ENCODE results near the gene KIR2DL4.

- TF ChIP-seq CTCF (IDR thresholded peaks at IDR 0.05), result no peak
- no peak for TF ChIP-seq EP300 (IDR thresholded peaks at IDR 0.05; ENCODE audit: low read depth)
- no peak for TF ChIP-seq POLR2AphosphoS5 (IDR thresholded peaks at IDR 0.05)
- TF ChIP-seq POLR2A (IDR thresholded peaks at IDR 0.05), result no peak
These were observed 11.9 kb upstream of the KIR2DL4 start for GRCh38 chr19:54791476-54791875.

Data from transverse colon (tissue), 4 donors.